ENCODE data around the gene GAGE13. TPM values are rescaled to one million over a fixed set of nuclear protein-coding genes. Genes with fewer than 3 reads are reported as not detected.

GAGE13 gene
- total and polyA plus RNA-seq, 2 of the 8 experiments (the other 6 are each of a cell fraction or from before 2014, with no cell fraction given), result not detected

GRCh38 chrX:49303346-49303745, 28.0 kb upstream of the GAGE13 start, which contains the start of gene GAGE10 (continued):
- TF ChIP-seq CHD7 (IDR thresholded peaks at IDR 0.05; ENCODE audit: insufficient replicate concordance, low read length) (no peak), NRF1 (IDR thresholded peaks at IDR 0.05; ENCODE audit: low read depth, low read length) (no peak), RBBP5 (IDR thresholded peaks at IDR 0.05; ENCODE audit: borderline replicate concordance, low read depth, low read length) (no peak), SIRT6 (IDR thresholded peaks at IDR 0.05; ENCODE audit: low read length) (no peak)
